Measurements from ENCODE around the gene MYO7B. TPM values are rescaled to one million over a fixed set of nuclear protein-coding genes. Genes with fewer than 3 reads are reported as not detected.

The MYO7B gene
- total and polyA plus RNA-seq, 9 of the 15 experiments (the other 6 are each of a cell fraction or from before 2014, with no cell fraction given) = 0.08 TPM; not detected in 8

DNA sequence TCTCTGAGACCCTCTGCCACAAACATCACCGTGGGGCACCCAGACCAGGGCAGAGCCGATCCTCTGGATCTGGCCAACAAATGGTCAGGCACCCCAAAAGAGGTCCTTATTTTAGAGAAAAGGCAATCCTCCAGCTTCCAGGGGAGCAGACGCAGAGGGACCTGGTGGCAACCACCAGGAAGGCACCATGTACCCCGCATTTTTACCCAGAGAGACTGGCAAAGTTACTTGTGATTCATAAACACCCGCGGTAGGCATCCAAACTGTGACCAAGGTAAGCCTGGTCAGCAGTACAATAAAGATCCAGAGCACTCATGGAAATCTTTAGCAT lies 129.4 kb downstream of the MYO7B start (continued):
- TF ChIP-seq ZNF318 (IDR thresholded peaks at IDR 0.05; ENCODE audit: borderline replicate concordance in 1 of 2, low read depth in 1 of 2) (no peak), HMG20A (CRISPR knock-in tag; conservative IDR thresholded peaks at IDR 0.05) (no peak), ETV5 (CRISPR knock-in tag; IDR thresholded peaks at IDR 0.05; ENCODE audit: low read depth) (no peak), CHAMP1 (IDR thresholded peaks at IDR 0.05) (no peak)

All from K562 (cell line).